HepG2 (cell line): Measurements from ENCODE around the gene ANKRD65. TPM values are rescaled to one million over a fixed set of nuclear protein-coding genes. Genes with fewer than 3 reads are reported as not detected.

Experiments used
- CBX1 ChIP-seq: IDR thresholded peaks from one replicate; pipeline ENCODE4 v1.6.1; 2016; ENCODE audit warnings: antibody characterized with exemption, low read depth
- DRAP1 ChIP-seq: IDR thresholded peaks from 2 replicates; pipeline ENCODE4 v1.6.1; 2016; ENCODE audit warnings: missing genetic modification reagents, missing compliant biosample characterization
- E2F2 ChIP-seq: sonication (generic); formaldehyde crosslinking; IDR thresholded peaks from 2 replicates; pipeline ENCODE4 v1.4.0; 2020; ENCODE audit warnings: missing genetic modification reagents, borderline replicate concordance
- GPN1 ChIP-seq: sonication (generic); formaldehyde crosslinking; IDR thresholded peaks from 2 replicates; pipeline ENCODE4 v1.5.1; 2020; ENCODE audit warnings: missing genetic modification reagents, borderline replicate concordance
- HNF4G ChIP-seq, 2 experiments: sonication (generic) in 1 of 2; formaldehyde crosslinking in 1 of 2; IDR thresholded peaks; 2 replicates each; pipeline versions ENCODE4 v1.4.0 to v1.6.1; 2011 to 2020; ENCODE audit warnings: borderline replicate concordance in 2 of 2, low read depth in 2 of 2, mild to moderate bottlenecking in 2 of 2, low read length in 1 of 2, missing genetic modification reagents in 1 of 2, moderate library complexity in 1 of 2
- KDM5A ChIP-seq: fragments of 200-600 bp; sonication (generic); IDR thresholded peaks from 2 replicates; pipeline ENCODE4 v1.7.0; 2018; ENCODE audit warnings: antibody characterized with exemption, mild to moderate bottlenecking, low read length, borderline replicate concordance
- KLF12 ChIP-seq: sonication (generic); formaldehyde crosslinking; IDR thresholded peaks from 2 replicates; pipeline ENCODE4 v1.4.0; 2020; ENCODE audit warnings: missing genetic modification reagents, borderline replicate concordance
- MIXL1 ChIP-seq: IDR thresholded peaks from 2 replicates; pipeline ENCODE4 v1.6.1; 2016
- NCOR1 ChIP-seq: fragments of 200-600 bp; sonication (generic); IDR thresholded peaks from 2 replicates; pipeline ENCODE4 v1.7.0; 2017; ENCODE audit warnings: antibody characterized with exemption, low read length, borderline replicate concordance
- SALL1 ChIP-seq: sonication (generic); formaldehyde crosslinking; IDR thresholded peaks from 2 replicates; pipeline ENCODE4 v1.8.0; 2022; ENCODE audit warnings: mild to moderate bottlenecking, missing genetic modification reagents
- SIX1 ChIP-seq: sonication (generic); formaldehyde crosslinking; IDR thresholded peaks from 2 replicates; pipeline ENCODE4 v1.4.0; 2020; ENCODE audit warnings: missing genetic modification reagents, borderline replicate concordance
- SMYD3 ChIP-seq: sonication (generic); formaldehyde crosslinking; IDR thresholded peaks from 2 replicates; pipeline ENCODE4 v1.8.1; 2023; ENCODE audit warnings: mild to moderate bottlenecking, missing genetic modification reagents
- TBL1XR1 ChIP-seq: fragments of 150-350 bp; IDR thresholded peaks from 2 replicates; pipeline ENCODE4 v1.6.1; 2014; ENCODE audit warnings: borderline replicate concordance, low read length; ENCODE audit not compliant: partially characterized antibody
- TCF7L2 ChIP-seq: IDR thresholded peaks from 2 replicates; pipeline ENCODE4 v1.6.1; 2011; ENCODE audit warnings: mild to moderate bottlenecking, low read depth, low read length, moderate library complexity
- TOE1 ChIP-seq: sonication (generic); formaldehyde crosslinking; IDR thresholded peaks from 2 replicates; pipeline ENCODE4 v1.4.0; 2020; ENCODE audit warnings: mild to moderate bottlenecking, missing genetic modification reagents
- TRIM24 ChIP-seq: sonication (generic); formaldehyde crosslinking; IDR thresholded peaks from 2 replicates; pipeline ENCODE4 v1.8.0; 2022; ENCODE audit warnings: mild to moderate bottlenecking, missing genetic modification reagents
- U2AF1 ChIP-seq: fragments of 200-400 bp; formaldehyde crosslinking; optimal IDR thresholded peaks from 2 replicates; pipeline ENCODE3; 2017; ENCODE audit warnings: mild to moderate bottlenecking, low read depth, low read length
- ZGPAT ChIP-seq: IDR thresholded peaks from 2 replicates; pipeline ENCODE4 v1.6.1; 2016; ENCODE audit warnings: mild to moderate bottlenecking
- ZMYM4 ChIP-seq: sonication (generic); formaldehyde crosslinking; IDR thresholded peaks from 2 replicates; pipeline ENCODE4 v1.8.1; 2023; ENCODE audit warnings: mild to moderate bottlenecking, missing genetic modification reagents
- ZNF224 ChIP-seq: sonication (generic); formaldehyde crosslinking; IDR thresholded peaks from 2 replicates; pipeline ENCODE4 v1.5.0; 2020; ENCODE audit warnings: mild to moderate bottlenecking, missing genetic modification reagents
- ZNF33B ChIP-seq: sonication (generic); formaldehyde crosslinking; IDR thresholded peaks from 2 replicates; pipeline ENCODE4 v1.5.1; 2020; ENCODE audit warnings: mild to moderate bottlenecking, missing genetic modification reagents
- ZNF451 ChIP-seq: sonication (generic); formaldehyde crosslinking; IDR thresholded peaks from 2 replicates; pipeline ENCODE4 v1.5.0; 2020; ENCODE audit warnings: mild to moderate bottlenecking, missing genetic modification reagents
- ZNF557 ChIP-seq: sonication (generic); formaldehyde crosslinking; IDR thresholded peaks from 2 replicates; pipeline ENCODE4 v1.4.0; 2020; ENCODE audit warnings: missing genetic modification reagents
- ZNF558 ChIP-seq: sonication (generic); formaldehyde crosslinking; IDR thresholded peaks from 2 replicates; pipeline ENCODE4 v1.9.0; 2022; ENCODE audit warnings: mild to moderate bottlenecking, missing genetic modification reagents, borderline replicate concordance
- ZNF572 ChIP-seq: sonication (generic); formaldehyde crosslinking; IDR thresholded peaks from 2 replicates; pipeline ENCODE4 v1.5.1; 2020; ENCODE audit warnings: mild to moderate bottlenecking, missing genetic modification reagents
- ZNF614 ChIP-seq: IDR thresholded peaks from 2 replicates; pipeline ENCODE4 v1.6.1; 2018; ENCODE audit warnings: missing biosample characterization, missing genetic modification reagents, inconsistent platforms, borderline replicate concordance
- polyA plus RNA-seq, 8 experiments: library from polyadenylated mRNA; depleted of rRNA in 3 of 8; stranded (reverse) in 7 of 8; unstranded in 1 of 8; fragments of >200 nt; fragmentation: Illumina TruSeq in 4 of 8; extraction: Trizol in 4 of 8; gene quantifications; 2 replicates each; pipeline versions ENCODE4 v1.2.1 to v1.2.3, GENCODE V29; 2011 to 2016; ENCODE audit warnings: low read depth in 4 of 8, missing spikeins in 1 of 8, mixed read lengths in 1 of 8; ENCODE audit not compliant: insufficient read depth in 1 of 8
- total RNA-seq, 5 experiments: library from RNA; depleted of rRNA; stranded (reverse); fragments of >200 nt; fragmentation: Illumina TruSeq; extraction: Trizol; gene quantifications; 2 replicates each; pipeline ENCODE4 v1.2.3, GENCODE V29; 2016; ENCODE audit warnings: low read depth in 1 of 5
- TF ChIP-seq, protein P1 (sequence below): sonication (generic); formaldehyde crosslinking; IDR thresholded peaks from 2 replicates; pipeline ENCODE4 v1.5.0; 2020; ENCODE audit warnings: missing genetic modification reagents

The ANKRD65 gene
- total and polyA plus RNA-seq, 2 of the 13 experiments (the other 11 are each of a cell fraction or from before 2014, with no cell fraction given): 12.1 to 30.1 TPM

DNA sequence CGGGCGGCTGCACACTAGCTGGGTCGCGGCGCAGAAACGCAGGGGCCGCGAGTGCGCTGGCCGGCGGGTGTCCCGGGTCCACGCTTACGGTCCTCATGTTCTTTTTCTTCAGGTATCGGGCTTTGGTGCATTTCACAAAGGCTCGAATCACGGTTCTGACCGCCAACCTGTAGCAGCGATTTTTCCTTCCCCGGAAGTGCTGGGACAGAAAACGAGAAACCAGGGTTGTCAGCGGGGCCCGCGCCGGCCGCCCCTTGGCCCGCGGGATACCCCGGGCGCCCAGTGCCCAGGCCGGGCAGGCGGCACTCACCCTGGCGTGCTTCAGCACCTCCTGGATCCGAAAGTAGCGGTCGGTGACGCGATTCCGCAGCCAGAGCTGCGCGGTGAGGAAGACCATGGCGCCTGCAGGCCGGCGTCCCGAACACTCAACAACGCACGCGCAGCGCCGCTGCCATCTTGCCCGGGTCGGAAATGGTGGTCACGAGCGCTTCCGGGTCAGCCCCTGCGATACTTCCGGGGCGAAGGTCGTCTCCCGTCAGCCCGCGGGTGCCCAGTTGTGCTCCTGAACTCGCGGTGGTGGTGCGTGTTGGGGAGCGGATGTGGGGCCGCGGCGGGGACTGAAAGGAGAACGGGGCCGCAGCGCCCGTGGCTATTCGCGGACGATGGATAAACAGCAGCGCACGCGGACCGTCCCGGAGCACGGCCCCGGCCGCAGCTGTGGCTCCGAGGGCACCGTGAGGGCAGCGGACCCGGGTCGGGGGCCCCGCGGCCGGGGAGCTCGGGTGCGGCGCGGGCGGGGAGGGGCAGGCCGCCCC lies 14.0 kb downstream of the ANKRD65 start, which contains the start of gene MRPL20 (continued):
- TF ChIP-seq ZGPAT (CRISPR knock-in tag): peak; percentile 92
- TF ChIP-seq GPN1 (CRISPR knock-in tag): 0 out of 2 replicates have a peak, but pooled peaks have one; percentile 88
- TF ChIP-seq E2F2 (CRISPR knock-in tag): no peak
- TF ChIP-seq, protein P1, sequence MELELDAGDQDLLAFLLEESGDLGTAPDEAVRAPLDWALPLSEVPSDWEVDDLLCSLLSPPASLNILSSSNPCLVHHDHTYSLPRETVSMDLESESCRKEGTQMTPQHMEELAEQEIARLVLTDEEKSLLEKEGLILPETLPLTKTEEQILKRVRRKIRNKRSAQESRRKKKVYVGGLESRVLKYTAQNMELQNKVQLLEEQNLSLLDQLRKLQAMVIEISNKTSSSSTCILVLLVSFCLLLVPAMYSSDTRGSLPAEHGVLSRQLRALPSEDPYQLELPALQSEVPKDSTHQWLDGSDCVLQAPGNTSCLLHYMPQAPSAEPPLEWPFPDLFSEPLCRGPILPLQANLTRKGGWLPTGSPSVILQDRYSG: no peak
- TF ChIP-seq SALL1 (CRISPR knock-in tag): peak; percentile 90
- peak; percentile 51; the same call in 1 of the 2 replicates for TF ChIP-seq TOE1 (CRISPR knock-in tag)
- no peak for TF ChIP-seq U2AF1
- TF ChIP-seq KDM5A: peak; percentile 90
- peak; percentile 94 for TF ChIP-seq DRAP1 (CRISPR knock-in tag)
- TF ChIP-seq ZNF614 (CRISPR knock-in tag): peak; percentile 61; the same call in 1 of the 2 replicates
- no peak for TF ChIP-seq ZNF557 (CRISPR knock-in tag)
- TF ChIP-seq ZNF224 (CRISPR knock-in tag): no peak
- no peak for TF ChIP-seq TRIM24 (CRISPR knock-in tag)
- TF ChIP-seq SIX1 (CRISPR knock-in tag): no peak
- TF ChIP-seq NCOR1: peak; percentile 77
- TF ChIP-seq ZNF33B: peak; percentile 56
- TF ChIP-seq KLF12 (CRISPR knock-in tag): peak; percentile 76; the same call in 1 of the 2 replicates
- peak; percentile 55 for TF ChIP-seq CBX1
- 0 out of 2 replicates have a peak, but pooled peaks have one; percentile 41 for TF ChIP-seq ZNF572 (CRISPR knock-in tag)
- no peak for TF ChIP-seq TCF7L2
- peak; percentile 86; the same call in 1 of the 2 replicates for TF ChIP-seq MIXL1
- TF ChIP-seq TBL1XR1: peak; percentile 84
- peak; percentile 75; the same call in 1 of the 2 replicates for TF ChIP-seq ZNF558 (CRISPR knock-in tag)
- TF ChIP-seq HNF4G (IDR thresholded peaks at IDR 0.05; ENCODE audit: borderline replicate concordance, low read depth, low read length): peak; percentile 89
- peak; percentile 93 for TF ChIP-seq HNF4G (CRISPR knock-in tag; IDR thresholded peaks at IDR 0.05; ENCODE audit: borderline replicate concordance, low read depth)
- peak; percentile 87 for TF ChIP-seq ZNF451 (CRISPR knock-in tag)
- TF ChIP-seq SMYD3 (CRISPR knock-in tag): no peak
- TF ChIP-seq ZMYM4 (CRISPR knock-in tag): peak; percentile 44; the same call in 1 of the 2 replicates
